ENCODE results near the gene PXDN. TPM values are rescaled to one million over a fixed set of nuclear protein-coding genes. Genes with fewer than 3 reads are reported as not detected.

Gene PXDN
- total and polyA plus RNA-seq, 2 donors (not counting 3 experiments of a cell fraction or from before 2014, with no cell fraction given), result 231 to 308 TPM

GRCh38 chr2:1727796-1728474 lies 16.4 kb downstream of the PXDN start:
- BruUV-seq (replicated peaks), result no TSS peak
- Histone ChIP-seq H2AFZ (ENCODE audit: low read depth, low read length) (no peak overlapping the region), H3K4me2 (ENCODE audit: insufficient read depth, low read length) (no peak overlapping the region), H3K79me2 (ENCODE audit: control insufficient read depth, insufficient read depth, low read length) (peaks cover 65% of the 10 kb centered on the region), H3K9me3 (replicated peaks; ENCODE audit: control insufficient read depth, insufficient read depth, low read length) (no peaks in the 10 kb centered on the region), H3K9me1 (replicated peaks; ENCODE audit: control insufficient read depth, extremely low read depth, insufficient read depth, low read length) (no peaks in the 10 kb centered on the region), H3K27ac (ENCODE audit: insufficient read depth, low read depth, low read length) (no peak overlapping the region), H4K20me1 (replicated peaks; ENCODE audit: control insufficient read depth, extremely low read depth, insufficient read depth, low read length) (no peaks in the 10 kb centered on the region), H3K9ac (replicated peaks; ENCODE audit: extremely low read depth, insufficient read depth, low read length) (no peak overlapping the region), H3K4me3 (replicated peaks in 1 of 3; ENCODE audit: insufficient read depth in 1 of 3, low read depth in 1 of 3, low read length in 3 of 3) (no peak overlapping the region), H3K36me3 (ENCODE audit: control insufficient read depth in 2 of 2, extremely low read depth in 1 of 2, insufficient read depth in 2 of 2, low read length in 2 of 2) (peaks cover 0 to 4% of the 10 kb centered on the region in 2 experiments), H3K4me1 (ENCODE audit: control insufficient read depth, extremely low read depth, insufficient read depth, low read length) (peaks cover 28% of the 10 kb centered on the region), H3K27me3 (ENCODE audit: control insufficient read depth in 2 of 2, insufficient read depth in 2 of 2, low read length in 2 of 2) (no peaks in the 10 kb centered on the region)
- ChIA-PET POLR2A (no interaction called here), CTCF (interaction anchor here (1.5 kb wide), 1 partner anchor 15 kb away, joined by 4 read pairs; no protein-coding TSS in a partner anchor)
- DNase-seq (ENCODE audit: low read depth, low spot score) (no peak), FAIRE-seq (no peak)
- TF ChIP-seq GATA2 (IDR thresholded peaks at IDR 0.05; ENCODE audit: insufficient read depth, insufficient read length, low read depth, low read length), result no peak
- no peak for TF ChIP-seq POLR2A (IDR thresholded peaks at IDR 0.05; ENCODE audit: low read depth, low read length)
- no peak for TF ChIP-seq MYC (IDR thresholded peaks at IDR 0.05; ENCODE audit: low read depth, low read length)
- no peak for TF ChIP-seq EZH2 (IDR thresholded peaks at IDR 0.05; ENCODE audit: borderline replicate concordance, low read depth, low read length, severe bottlenecking)
- no peak for TF ChIP-seq JUN (IDR thresholded peaks at IDR 0.05; ENCODE audit: borderline replicate concordance, insufficient read depth, insufficient read length, low read depth)
- no peak for TF ChIP-seq FOS (IDR thresholded peaks at IDR 0.05; ENCODE audit: borderline replicate concordance, insufficient read depth, low read length)
- TF ChIP-seq, protein P1, sequence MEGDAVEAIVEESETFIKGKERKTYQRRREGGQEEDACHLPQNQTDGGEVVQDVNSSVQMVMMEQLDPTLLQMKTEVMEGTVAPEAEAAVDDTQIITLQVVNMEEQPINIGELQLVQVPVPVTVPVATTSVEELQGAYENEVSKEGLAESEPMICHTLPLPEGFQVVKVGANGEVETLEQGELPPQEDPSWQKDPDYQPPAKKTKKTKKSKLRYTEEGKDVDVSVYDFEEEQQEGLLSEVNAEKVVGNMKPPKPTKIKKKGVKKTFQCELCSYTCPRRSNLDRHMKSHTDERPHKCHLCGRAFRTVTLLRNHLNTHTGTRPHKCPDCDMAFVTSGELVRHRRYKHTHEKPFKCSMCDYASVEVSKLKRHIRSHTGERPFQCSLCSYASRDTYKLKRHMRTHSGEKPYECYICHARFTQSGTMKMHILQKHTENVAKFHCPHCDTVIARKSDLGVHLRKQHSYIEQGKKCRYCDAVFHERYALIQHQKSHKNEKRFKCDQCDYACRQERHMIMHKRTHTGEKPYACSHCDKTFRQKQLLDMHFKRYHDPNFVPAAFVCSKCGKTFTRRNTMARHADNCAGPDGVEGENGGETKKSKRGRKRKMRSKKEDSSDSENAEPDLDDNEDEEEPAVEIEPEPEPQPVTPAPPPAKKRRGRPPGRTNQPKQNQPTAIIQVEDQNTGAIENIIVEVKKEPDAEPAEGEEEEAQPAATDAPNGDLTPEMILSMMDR (IDR thresholded peaks at IDR 0.05; ENCODE audit: extremely low read depth in 1 of 2, insufficient read depth in 1 of 2, low read depth in 1 of 2, low read length in 2 of 2), result no peak
- TF ChIP-seq, protein P2, sequence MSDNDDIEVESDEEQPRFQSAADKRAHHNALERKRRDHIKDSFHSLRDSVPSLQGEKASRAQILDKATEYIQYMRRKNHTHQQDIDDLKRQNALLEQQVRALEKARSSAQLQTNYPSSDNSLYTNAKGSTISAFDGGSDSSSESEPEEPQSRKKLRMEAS (IDR thresholded peaks at IDR 0.05; ENCODE audit: insufficient read depth, insufficient read length), result no peak
- no peak for TF ChIP-seq POLR2AphosphoS5 (IDR thresholded peaks at IDR 0.05; ENCODE audit: insufficient read depth, low read depth, low read length)
- dilution Hi-C loops (cut with MboI; ENCODE audit: extremely low pct_ligation_motif_present, low sequenced_read_pairs) (no loop called here), intact Hi-C loops (cut with micrococcal nuclease) (loop anchor here (10.0 kb wide), 1 partner anchor 1667 kb away; no protein-coding TSS in a partner anchor)
